Astrocyte (in vitro differentiated cells and primary cell): ENCODE data around the gene FMN1. TPM values are rescaled to one million over a fixed set of nuclear protein-coding genes. Genes with fewer than 3 reads are reported as not detected.

Experiments used
- DNase-seq: peaks from one replicate; pipeline ENCODE4 v3.0.0-alpha.2; 2010; ENCODE audit warnings: low read depth
- FAIRE-seq: peaks from 2 replicates; lab custom pipeline; 2011; peaks lifted over from hg19 to GRCh38; lab: Jason Lieb, UNC
- H2AFZ ChIP-seq: 2 replicates; pipeline ENCODE4 v1.6.0; 2012; ENCODE audit warnings: low read depth, low read length, inconsistent platforms
- H3K27ac ChIP-seq: 2 replicates; pipeline ENCODE4 v1.5.1; 2011; ENCODE audit warnings: low read depth, low read length, inconsistent platforms
- H3K27me3 ChIP-seq: 2 replicates; pipeline ENCODE4 v1.6.0; 2011; ENCODE audit warnings: low read length, inconsistent platforms; ENCODE audit not compliant: insufficient read depth
- H3K36me3 ChIP-seq: 2 replicates; pipeline ENCODE4 v1.5.1; 2011; ENCODE audit warnings: low read length, inconsistent platforms; ENCODE audit not compliant: insufficient read depth
- H3K4me1 ChIP-seq: 2 replicates; pipeline ENCODE4 v1.5.1; 2011; ENCODE audit warnings: low read length, inconsistent platforms; ENCODE audit not compliant: insufficient read depth
- H3K4me2 ChIP-seq: 2 replicates; pipeline ENCODE4 v1.6.0; 2012; ENCODE audit warnings: low read length, inconsistent platforms
- H3K4me3 ChIP-seq: 2 replicates; pipeline ENCODE4 v1.5.1; 2011; ENCODE audit warnings: low read depth, mild to moderate bottlenecking, low read length, inconsistent platforms; ENCODE audit not compliant: insufficient read depth
- H3K79me2 ChIP-seq: 2 replicates; pipeline ENCODE4 v1.6.0; 2012; ENCODE audit warnings: mild to moderate bottlenecking, low read length, inconsistent platforms; ENCODE audit not compliant: insufficient read depth
- H3K9ac ChIP-seq: 2 replicates; pipeline ENCODE4 v1.6.0; 2012; ENCODE audit warnings: mild to moderate bottlenecking, low read length, inconsistent platforms
- H3K9me3 ChIP-seq: 2 replicates; pipeline ENCODE4 v1.5.1; 2012; ENCODE audit warnings: low read depth, mild to moderate bottlenecking, low read length, inconsistent platforms; ENCODE audit not compliant: insufficient read depth
- H4K20me1 ChIP-seq: 2 replicates; pipeline ENCODE4 v1.6.0; 2012; ENCODE audit warnings: low read length, inconsistent platforms; ENCODE audit not compliant: insufficient read depth
- H3K27ac Mint-ChIP-seq: one replicate; pipeline ENCODE4 v1.8.0; 2021; ENCODE audit warnings: mild to moderate bottlenecking, mixed read lengths; ENCODE audit not compliant: unreplicated experiment
- H3K27me3 Mint-ChIP-seq: one replicate; pipeline ENCODE4 v1.8.0; 2021; ENCODE audit warnings: low read depth, mixed read lengths; ENCODE audit not compliant: unreplicated experiment
- H3K36me3 Mint-ChIP-seq: one replicate; pipeline ENCODE4 v1.8.0; 2021; ENCODE audit warnings: low read depth, mixed read lengths; ENCODE audit not compliant: unreplicated experiment
- H3K4me1 Mint-ChIP-seq: one replicate; pipeline ENCODE4 v1.8.0; 2021; ENCODE audit warnings: low read depth, mixed read lengths; ENCODE audit not compliant: unreplicated experiment
- H3K4me3 Mint-ChIP-seq: one replicate; pipeline ENCODE4 v1.8.0; 2021; ENCODE audit warnings: mild to moderate bottlenecking, moderate library complexity, mixed read lengths; ENCODE audit not compliant: unreplicated experiment
- H3K9me3 Mint-ChIP-seq: one replicate; pipeline ENCODE4 v1.8.0; 2021; ENCODE audit warnings: mild to moderate bottlenecking, mixed read lengths; ENCODE audit not compliant: unreplicated experiment
- CTCF ChIP-seq: IDR thresholded peaks from 2 replicates; pipeline ENCODE4 v1.5.1; 2011; ENCODE audit warnings: low read depth, mild to moderate bottlenecking, inconsistent platforms, low read length, moderate library complexity; ENCODE audit not compliant: insufficient read depth
- EZH2 ChIP-seq: IDR thresholded peaks from 2 replicates; pipeline ENCODE4 v1.6.1; 2012; ENCODE audit warnings: mild to moderate bottlenecking, low read length, inconsistent platforms; ENCODE audit not compliant: insufficient read depth
- total RNA-seq: library from RNA; stranded (reverse); gene quantifications from 2 replicates; pipeline ENCODE4 v1.2.1, GENCODE V29; 2021

FMN1 gene
- total RNA-seq, 1 donor from 2014 or later: 5.3 TPM

- TF ChIP-seq CTCF (no peak), EZH2 (no peak)
- Mint-ChIP-seq H3K9me3 (no peaks in the 10 kb centered on the region), H3K27me3 (no peaks in the 10 kb centered on the region), H3K36me3 (no peaks in the 10 kb centered on the region), H3K4me3 (no peak overlapping the region), H3K4me1 (peaks cover 18% of the 10 kb centered on the region), H3K27ac (no peak overlapping the region)
- Histone ChIP-seq H3K27me3 (no peaks in the 10 kb centered on the region), H3K4me2 (peak overlapping the region; percentile 25), H3K27ac (peak overlapping the region; percentile 46), H3K4me1 (peaks cover 15% of the 10 kb centered on the region), H3K4me3 (no peak overlapping the region), H2AFZ (no peak overlapping the region), H3K9ac (no peak overlapping the region), H4K20me1 (no peaks in the 10 kb centered on the region), H3K36me3 (no peaks in the 10 kb centered on the region), H3K9me3 (no peaks in the 10 kb centered on the region), H3K79me2 (no peaks in the 10 kb centered on the region)
- DNase-seq (peak; percentile 39), FAIRE-seq (peak; percentile 83)
These were observed 317.1 kb downstream of the FMN1 start for GRCh38 chr15:32877252-32878019.

GRCh38 chr15:32873284-32874114 is 321.0 kb downstream of the FMN1 start:
- peaks cover 35% of the 10 kb centered on the region for H3K4me1 Mint-ChIP-seq

More at GRCh38 chr15:32873284-32874114, 321.0 kb downstream of the FMN1 start:
- Histone ChIP-seq H3K4me2 (no peak overlapping the region), H3K4me1 (peaks cover 28% of the 10 kb centered on the region), H3K27ac (peak overlapping the region; percentile 37), H3K36me3 (no peaks in the 10 kb centered on the region), H3K4me3 (no peak overlapping the region), H3K9me3 (no peaks in the 10 kb centered on the region), H3K9ac (no peak overlapping the region), H3K79me2 (no peaks in the 10 kb centered on the region), H4K20me1 (no peaks in the 10 kb centered on the region), H2AFZ (no peak overlapping the region), H3K27me3 (no peaks in the 10 kb centered on the region)
- Mint-ChIP-seq H3K9me3 (peaks cover 2% of the 10 kb centered on the region), H3K27me3 (no peaks in the 10 kb centered on the region), H3K27ac (no peak overlapping the region), H3K4me3 (no peak overlapping the region), H3K36me3 (peaks cover 3% of the 10 kb centered on the region)
- no peak for TF ChIP-seq CTCF
- TF ChIP-seq EZH2: no peak
- DNase-seq (peak; percentile 38), FAIRE-seq (peak; percentile 55)
